Measurements from ENCODE around the gene PHC2. TPM values are rescaled to one million over a fixed set of nuclear protein-coding genes. Genes with fewer than 3 reads are reported as not detected.

PHC2 gene
- total RNA-seq, 4 donors from 2014 or later = 109 to 214 (median 150) TPM

GRCh38 chr1:33281554-33282303, 149.2 kb downstream of the PHC2 start:
- ATAC-seq (ENCODE audit: low FRiP score) (no peak), DNase-seq (ENCODE audit: low spot score) (no peak)
- TF ChIP-seq CTCF (IDR thresholded peaks at IDR 0.05) = no peak

GRCh38 chr1:33280091-33280661, 150.7 kb downstream of the PHC2 start:
- TF ChIP-seq CTCF (IDR thresholded peaks at IDR 0.05) = no peak
- no peak for ATAC-seq (ENCODE audit: low FRiP score)
- no peak for DNase-seq (ENCODE audit: low spot score)

- no peak for TF ChIP-seq CTCF (IDR thresholded peaks at IDR 0.05)
- DNase-seq (ENCODE audit: low spot score) = no peak
- no peak for ATAC-seq (ENCODE audit: low FRiP score)
Observed at GRCh38 chr1:33277488-33278084, 153.3 kb downstream of the PHC2 start.

GRCh38 chr1:33276573-33277298, 154.2 kb downstream of the PHC2 start:
- DNase-seq (ENCODE audit: low spot score) (no peak), ATAC-seq (ENCODE audit: low FRiP score) (no peak)
- TF ChIP-seq CTCF (IDR thresholded peaks at IDR 0.05) = no peak

- DNase-seq (ENCODE audit: low spot score) (no peak), ATAC-seq (ENCODE audit: low FRiP score) (no peak)
- TF ChIP-seq CTCF (IDR thresholded peaks at IDR 0.05) = no peak
Observed at GRCh38 chr1:33275706-33276572, 155.0 kb downstream of the PHC2 start.

- no peak for ATAC-seq (ENCODE audit: low FRiP score)
- DNase-seq (ENCODE audit: low spot score) = no peak
- no peak for TF ChIP-seq CTCF (IDR thresholded peaks at IDR 0.05)
Observed at GRCh38 chr1:33275195-33275594, 155.7 kb downstream of the PHC2 start.

Measured in omental fat pad (tissue), 4 donors.